ENCODE results near the gene RTN4R.

GRCh38 chr22:20297414-20298109, 29.4 kb upstream of the RTN4R start:
- no peak for TF ChIP-seq CTCF (IDR thresholded peaks at IDR 0.05)
- TF ChIP-seq POLR2A (IDR thresholded peaks at IDR 0.05) = no peak

Data from uterus (tissue), 2 donors.